ACC112 (cell line): ENCODE results near the gene ADARB1.

ENCODE experiments used
- H2AFZ ChIP-seq: fragments of 200-600 bp; sonication (generic); one replicate; pipeline ENCODE4 v1.6.0; 2017; ENCODE audit warnings: antibody characterized with exemption, low read length; ENCODE audit not compliant: unreplicated experiment
- H3K27ac ChIP-seq: fragments of 200-600 bp; sonication (generic); 2 replicates; pipeline ENCODE4 v1.5.1; 2014; ENCODE audit warnings: low read depth, mild to moderate bottlenecking, antibody characterized with exemption, low read length, moderate library complexity
- H3K27me3 ChIP-seq: fragments of 200-600 bp; sonication (generic); 2 replicates; pipeline ENCODE4 v1.6.1; 2014; ENCODE audit warnings: mild to moderate bottlenecking, antibody characterized with exemption, low read length, moderate library complexity, mixed read lengths; ENCODE audit not compliant: insufficient read depth
- H3K36me3 ChIP-seq: fragments of 200-600 bp; sonication (generic); 2 replicates; pipeline ENCODE4 v1.6.1; 2016; ENCODE audit warnings: mild to moderate bottlenecking, antibody characterized with exemption, low read length, moderate library complexity, mixed read lengths; ENCODE audit not compliant: insufficient read depth
- H3K4me1 ChIP-seq: fragments of 200-600 bp; sonication (generic); one replicate; pipeline ENCODE4 v1.6.1; 2016; ENCODE audit warnings: low read length, mixed read lengths; ENCODE audit not compliant: insufficient read depth, unreplicated experiment, control insufficient read depth
- H3K4me3 ChIP-seq: fragments of 200-600 bp; sonication (generic); 2 replicates; pipeline ENCODE4 v1.5.1; 2014; ENCODE audit warnings: mild to moderate bottlenecking, low read depth, low read length
- H3K79me2 ChIP-seq: fragments of 200-600 bp; sonication (generic); one replicate; pipeline ENCODE4 v1.6.0; 2016; ENCODE audit warnings: low read length; ENCODE audit not compliant: control insufficient read depth, unreplicated experiment, insufficient read depth

The ADARB1 gene

GRCh38 chr21:45187646-45188045 lies 113.3 kb downstream of the ADARB1 start:
- peaks cover 35% of the 10 kb centered on the region for H3K36me3 ChIP-seq
- no peaks in the 10 kb centered on the region for H3K4me1 ChIP-seq
- no peak overlapping the region for H2AFZ ChIP-seq
- no peak overlapping the region for H3K4me3 ChIP-seq
- H3K27ac ChIP-seq: no peak overlapping the region
- no peaks in the 10 kb centered on the region for H3K79me2 ChIP-seq
- no peaks in the 10 kb centered on the region for H3K27me3 ChIP-seq

- Histone ChIP-seq H3K36me3 (peaks cover 38% of the 10 kb centered on the region), H3K4me3 (no peak overlapping the region), H3K79me2 (no peaks in the 10 kb centered on the region), H3K27ac (no peak overlapping the region), H3K4me1 (no peaks in the 10 kb centered on the region), H2AFZ (no peak overlapping the region), H3K27me3 (no peaks in the 10 kb centered on the region)
Measured at GRCh38 chr21:45190013-45190412, 115.6 kb downstream of the ADARB1 start.

- no peaks in the 10 kb centered on the region for H3K4me1 ChIP-seq
- H3K4me3 ChIP-seq: no peak overlapping the region
- no peaks in the 10 kb centered on the region for H3K27me3 ChIP-seq
- H3K79me2 ChIP-seq: no peaks in the 10 kb centered on the region
- H3K27ac ChIP-seq: no peak overlapping the region
- H3K36me3 ChIP-seq: peaks cover 16% of the 10 kb centered on the region
- no peak overlapping the region for H2AFZ ChIP-seq
Measured at GRCh38 chr21:45192332-45192731, 118.0 kb downstream of the ADARB1 start.

- Histone ChIP-seq H3K4me3 (no peak overlapping the region), H2AFZ (no peak overlapping the region), H3K27me3 (no peaks in the 10 kb centered on the region), H3K36me3 (peaks cover 3% of the 10 kb centered on the region), H3K4me1 (no peaks in the 10 kb centered on the region), H3K79me2 (no peaks in the 10 kb centered on the region), H3K27ac (no peak overlapping the region)
Measured at GRCh38 chr21:45196620-45197019, 122.2 kb downstream of the ADARB1 start.

- Histone ChIP-seq H3K4me1 (no peaks in the 10 kb centered on the region), H3K79me2 (no peaks in the 10 kb centered on the region), H2AFZ (no peak overlapping the region), H3K36me3 (no peaks in the 10 kb centered on the region), H3K27ac (no peak overlapping the region), H3K27me3 (no peaks in the 10 kb centered on the region), H3K4me3 (no peak overlapping the region)
Measured at GRCh38 chr21:45199201-45199600, 124.8 kb downstream of the ADARB1 start.

- Histone ChIP-seq H3K27me3 (no peaks in the 10 kb centered on the region), H3K79me2 (no peaks in the 10 kb centered on the region), H3K4me3 (no peak overlapping the region), H3K4me1 (no peaks in the 10 kb centered on the region), H3K27ac (no peak overlapping the region), H2AFZ (no peak overlapping the region), H3K36me3 (peaks cover 3% of the 10 kb centered on the region; the same call in 1 of the 2 replicates)
Measured at GRCh38 chr21:45200031-45200430, 125.7 kb downstream of the ADARB1 start.

- no peaks in the 10 kb centered on the region for H3K27me3 ChIP-seq
- peaks cover 3% of the 10 kb centered on the region; the same call in 1 of the 2 replicates for H3K36me3 ChIP-seq
- no peak overlapping the region for H3K4me3 ChIP-seq
- H3K79me2 ChIP-seq: no peaks in the 10 kb centered on the region
- H3K4me1 ChIP-seq: no peaks in the 10 kb centered on the region
- H2AFZ ChIP-seq: no peak overlapping the region
- no peak overlapping the region for H3K27ac ChIP-seq
Measured at GRCh38 chr21:45200581-45201296, 126.4 kb downstream of the ADARB1 start.

GRCh38 chr21:45202344-45202743 lies 128.0 kb downstream of the ADARB1 start:
- H3K4me3 ChIP-seq: no peak overlapping the region
- peaks cover 3% of the 10 kb centered on the region; the same call in 1 of the 2 replicates for H3K36me3 ChIP-seq
- H3K27me3 ChIP-seq: no peaks in the 10 kb centered on the region
- no peak overlapping the region for H3K27ac ChIP-seq
- H2AFZ ChIP-seq: no peak overlapping the region
- H3K4me1 ChIP-seq: no peaks in the 10 kb centered on the region
- H3K79me2 ChIP-seq: no peaks in the 10 kb centered on the region

- Histone ChIP-seq H3K4me1 (no peaks in the 10 kb centered on the region), H3K36me3 (peaks cover 3% of the 10 kb centered on the region; the same call in 1 of the 2 replicates), H3K27ac (no peak overlapping the region), H3K4me3 (no peak overlapping the region), H3K79me2 (no peaks in the 10 kb centered on the region), H2AFZ (no peak overlapping the region), H3K27me3 (no peaks in the 10 kb centered on the region)
Measured at GRCh38 chr21:45202889-45203288, 128.5 kb downstream of the ADARB1 start.

GRCh38 chr21:45203983-45204382 lies 129.6 kb downstream of the ADARB1 start:
- Histone ChIP-seq H3K27me3 (no peaks in the 10 kb centered on the region), H3K4me3 (no peak overlapping the region), H3K27ac (no peak overlapping the region), H3K4me1 (peaks cover 9% of the 10 kb centered on the region), H3K79me2 (no peaks in the 10 kb centered on the region), H2AFZ (no peak overlapping the region), H3K36me3 (peaks cover 3% of the 10 kb centered on the region; the same call in 1 of the 2 replicates)

GRCh38 chr21:45204395-45204794 lies 130.0 kb downstream of the ADARB1 start:
- Histone ChIP-seq H3K27me3 (no peaks in the 10 kb centered on the region), H3K36me3 (peaks cover 3% of the 10 kb centered on the region; the same call in 1 of the 2 replicates), H3K27ac (no peak overlapping the region), H2AFZ (no peak overlapping the region), H3K79me2 (no peaks in the 10 kb centered on the region), H3K4me1 (peaks cover 12% of the 10 kb centered on the region), H3K4me3 (no peak overlapping the region)
